Hematopoietic multipotent progenitor cell treated with erythropoietin and hydrocortisone succinate and interleukin-3 and kit ligand, for 6 days (in vitro differentiated cells): ENCODE measurements around the gene LPCAT1.

Source experiments
- DNase-seq: peaks from one replicate; pipeline ENCODE4 v3.0.0-alpha.2; 2015

LPCAT1 gene

DNA sequence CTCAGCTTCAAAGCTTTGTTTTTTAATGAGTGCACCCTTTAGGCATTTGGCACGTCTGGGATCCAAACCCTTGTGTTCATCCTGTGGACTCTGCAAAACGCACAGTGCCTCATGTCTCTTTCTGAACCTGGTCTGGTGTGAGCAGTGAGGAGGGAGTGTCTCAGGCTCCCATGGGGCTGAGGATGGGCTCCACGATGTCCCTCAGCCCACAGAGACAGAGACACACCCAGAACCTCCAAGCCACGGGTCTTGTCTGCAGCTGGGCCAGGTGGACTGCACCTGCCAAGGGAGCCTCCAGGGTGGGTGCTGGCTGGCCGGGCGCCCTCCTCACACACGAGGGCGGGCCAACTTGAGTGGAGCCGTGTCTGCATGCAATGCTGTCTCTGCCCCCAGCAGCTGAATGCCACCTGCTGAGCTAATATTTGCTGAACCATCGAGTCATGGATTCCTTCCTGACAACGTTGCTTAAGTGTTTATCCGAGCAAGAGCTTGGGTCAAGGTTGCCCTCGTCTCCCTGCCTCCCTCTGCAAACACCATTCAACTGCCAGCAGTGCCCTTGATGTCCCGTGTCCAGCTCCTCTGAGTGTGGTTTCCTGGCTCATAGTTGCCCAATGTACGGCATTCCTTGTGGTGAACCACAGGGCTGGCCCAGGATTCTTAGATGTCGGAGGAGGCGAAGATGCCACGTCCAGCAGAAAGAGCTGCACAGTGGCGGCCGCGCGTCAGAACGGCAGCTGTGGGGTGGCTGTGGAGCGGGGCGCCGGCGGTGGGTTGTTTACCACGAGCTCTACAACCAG is 31.4 kb upstream of the LPCAT1 start:
- DNase-seq, result no peak

- no peak for DNase-seq
Observed at GRCh38 chr5:1554410-1554967, 30.7 kb upstream of the LPCAT1 start.

DNA sequence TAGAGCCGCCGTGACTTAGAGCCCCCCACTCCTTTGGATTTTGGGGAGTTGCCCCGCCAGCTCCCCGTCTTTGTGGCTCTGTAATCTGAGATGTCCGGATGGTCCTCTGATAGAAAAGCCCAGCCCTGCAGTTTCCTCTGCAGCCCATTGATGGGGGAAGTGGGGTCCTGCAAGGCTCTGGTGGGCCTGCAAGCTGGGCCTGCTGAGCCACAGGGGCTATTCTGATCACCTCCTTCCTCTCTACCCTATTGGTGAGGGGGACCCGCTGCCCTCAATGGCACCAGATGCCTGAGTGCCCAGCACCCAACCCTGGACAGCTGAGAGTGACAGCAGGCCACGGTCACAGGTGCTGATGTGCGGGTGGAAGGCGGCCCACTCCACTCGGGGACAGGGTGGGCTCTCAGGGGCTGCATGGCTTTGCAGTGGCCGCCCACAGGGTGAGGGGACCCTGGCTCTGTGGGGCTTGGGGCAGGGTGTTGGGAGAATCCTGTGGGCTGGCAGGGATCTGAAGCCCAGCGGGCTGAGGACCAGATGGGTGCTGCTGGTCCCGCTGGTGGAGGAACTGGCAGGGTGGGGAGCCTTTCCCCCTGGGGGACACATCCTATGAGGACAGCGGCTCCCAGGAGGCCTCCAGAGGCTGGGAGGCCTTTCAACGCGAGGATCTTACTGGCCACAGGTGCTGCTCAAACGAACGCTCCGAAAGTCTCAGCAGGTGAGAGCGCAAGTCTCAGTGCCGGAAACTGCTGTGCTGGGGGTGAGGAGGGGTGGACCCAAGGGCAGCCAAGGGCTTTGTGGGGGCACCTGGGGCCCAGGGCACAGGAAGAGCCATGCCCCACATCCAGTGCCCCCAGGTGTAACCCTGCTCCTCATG is 30.0 kb upstream of the LPCAT1 start:
- no peak for DNase-seq

GRCh38 chr5:1552521-1553255 is 28.9 kb upstream of the LPCAT1 start:
- DNase-seq, result no peak

GRCh38 chr5:1551426-1552301 is 27.9 kb upstream of the LPCAT1 start:
- no peak for DNase-seq

DNA sequence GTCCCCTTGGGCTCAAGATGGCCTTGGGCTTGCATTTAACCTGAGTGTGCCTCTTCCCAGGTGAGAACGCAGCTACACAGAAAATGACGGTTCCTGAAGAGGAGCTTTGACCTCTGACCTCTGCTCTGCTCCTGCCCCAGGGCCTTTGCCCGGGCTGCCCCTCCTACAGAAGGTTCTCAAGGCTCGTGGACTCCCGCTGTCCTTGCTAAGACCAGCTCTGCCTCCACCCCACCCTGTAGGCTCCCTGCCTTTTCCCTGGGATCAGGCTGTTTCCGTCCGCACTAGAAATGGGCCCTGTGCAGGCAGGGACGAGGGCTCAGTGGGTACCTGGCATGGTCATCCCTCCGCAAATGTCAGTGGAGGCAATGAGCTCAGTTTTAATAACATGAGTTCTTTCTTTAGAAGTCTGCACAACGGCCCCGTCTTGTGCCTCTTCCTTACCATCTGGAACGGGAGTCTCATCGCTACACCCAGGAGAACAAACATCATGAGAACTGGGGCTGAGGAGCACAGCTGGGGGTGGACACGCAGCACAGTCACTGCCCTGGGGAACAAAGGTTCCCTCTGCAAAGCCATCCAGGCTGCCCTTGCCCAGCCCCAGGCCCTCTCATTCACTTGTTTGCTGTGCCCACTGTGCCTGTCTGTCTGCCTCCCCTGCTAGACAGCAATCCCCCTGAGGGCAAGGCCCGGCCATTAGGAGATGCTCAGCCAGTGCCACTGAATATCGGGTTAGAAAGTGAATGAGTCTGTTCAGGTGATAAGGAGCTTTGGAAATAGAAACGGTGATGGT is 26.7 kb upstream of the LPCAT1 start:
- no peak for DNase-seq

DNA sequence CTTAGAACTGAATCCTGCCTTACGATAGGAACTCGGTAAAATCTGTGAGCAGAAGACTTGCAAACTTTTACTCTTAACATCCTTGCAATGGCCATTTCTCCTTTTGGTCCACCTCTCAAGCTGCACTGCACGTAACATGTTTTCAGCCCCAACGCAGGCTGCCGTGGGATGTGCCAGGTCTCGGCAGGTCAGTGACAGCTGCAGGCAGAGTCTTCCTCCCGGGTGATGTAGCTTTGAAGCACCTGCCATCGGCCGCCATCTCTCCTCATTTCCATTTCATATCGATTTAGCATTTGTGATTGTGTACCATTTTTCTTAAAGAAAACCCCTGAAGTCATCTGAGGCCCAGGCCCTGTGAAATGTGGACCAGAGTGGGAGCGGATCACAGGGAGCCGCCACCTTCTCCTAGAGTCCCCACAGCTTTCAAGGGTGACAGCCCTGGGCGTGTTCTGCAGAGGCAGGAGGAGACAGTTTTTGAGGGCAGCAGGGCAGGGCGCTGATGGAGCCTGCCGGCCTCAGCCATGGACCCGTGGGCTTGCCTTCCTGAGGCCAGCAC is 25.8 kb upstream of the LPCAT1 start:
- no peak for DNase-seq

- DNase-seq, result no peak
Observed at GRCh38 chr5:1548702-1549474, 25.1 kb upstream of the LPCAT1 start.

GRCh38 chr5:1547655-1548054 is 23.9 kb upstream of the LPCAT1 start:
- DNase-seq, result no peak

GRCh38 chr5:1547236-1547635 is 23.5 kb upstream of the LPCAT1 start:
- no peak for DNase-seq

- DNase-seq, result no peak
Observed at GRCh38 chr5:1546556-1546955, 22.8 kb upstream of the LPCAT1 start.

DNA sequence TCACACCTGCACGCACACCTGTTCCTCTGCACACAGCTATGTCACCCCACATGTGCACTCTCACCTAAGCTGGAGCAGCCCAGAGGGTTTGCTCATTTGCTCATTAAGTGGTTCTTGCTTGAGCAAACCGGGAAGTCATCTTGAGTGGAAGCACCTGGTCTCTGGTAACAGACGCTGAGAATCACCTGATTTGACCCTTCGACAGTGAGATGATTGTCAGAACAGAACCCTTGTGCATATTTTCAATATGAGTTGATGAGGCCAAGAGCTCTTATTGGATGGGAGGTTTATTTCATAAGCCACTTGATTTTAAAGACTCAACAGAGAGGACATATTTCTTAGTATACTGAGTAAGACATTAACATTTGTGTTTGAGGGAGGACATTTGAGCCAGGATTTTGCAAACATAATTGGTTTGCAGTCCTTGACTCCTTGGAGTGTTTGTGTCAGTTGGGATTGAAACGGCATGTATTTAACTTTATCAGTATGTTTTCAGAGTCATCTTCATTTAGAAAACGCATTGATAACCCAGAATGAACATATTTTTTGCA is 22.1 kb upstream of the LPCAT1 start:
- DNase-seq, result no peak

DNA sequence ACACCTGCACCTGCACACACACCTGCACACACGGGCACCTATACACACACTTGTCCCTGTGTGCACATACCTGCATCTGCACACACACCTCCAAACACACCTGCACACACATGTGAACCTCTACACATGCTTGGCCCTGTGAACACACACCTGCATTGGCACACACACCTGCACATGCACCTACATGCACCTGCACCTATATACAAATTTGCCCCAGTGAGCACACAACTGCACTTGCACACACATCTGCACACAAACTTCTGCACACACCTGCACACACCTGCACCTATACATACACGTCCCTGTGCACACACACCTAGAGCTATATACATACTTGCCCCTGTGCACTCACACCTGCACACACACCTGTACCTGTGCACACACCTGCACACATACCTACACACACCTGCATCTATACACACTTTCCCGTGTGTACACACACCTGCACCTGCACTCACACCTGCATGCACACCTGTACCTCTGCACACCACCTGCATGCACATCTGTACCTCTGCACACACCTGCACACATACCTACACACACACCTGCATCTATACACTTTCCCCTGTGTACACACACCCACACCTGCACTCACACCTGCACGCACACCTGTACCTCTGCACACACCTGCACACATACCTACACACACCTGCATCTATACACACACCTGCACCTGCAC is 21.5 kb upstream of the LPCAT1 start:
- no peak for DNase-seq

- no peak for DNase-seq
Observed at GRCh38 chr5:1544294-1544961, 20.7 kb upstream of the LPCAT1 start.

- no peak for DNase-seq
Observed at GRCh38 chr5:1543398-1544293, 19.9 kb upstream of the LPCAT1 start.

DNA sequence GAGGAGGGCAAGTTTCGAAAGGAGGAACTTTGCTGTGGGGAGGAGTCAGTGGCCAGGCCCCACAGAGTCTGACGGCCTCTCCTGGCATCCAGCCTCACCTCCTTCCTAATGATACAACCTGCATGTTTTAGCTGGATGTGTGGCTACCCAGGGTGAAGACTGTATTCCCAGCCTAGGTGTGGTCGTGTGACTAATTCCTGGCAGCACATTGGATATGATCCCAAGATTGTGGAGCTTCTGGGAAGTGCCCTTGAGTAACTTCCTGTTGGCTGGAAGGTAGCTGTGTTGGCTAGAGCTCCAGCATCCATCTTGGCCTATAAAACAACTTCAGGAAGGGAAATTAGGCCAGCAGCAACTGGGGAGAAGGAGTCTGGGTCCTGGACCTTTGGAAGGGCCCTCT is 19.0 kb upstream of the LPCAT1 start:
- no peak for DNase-seq

DNA sequence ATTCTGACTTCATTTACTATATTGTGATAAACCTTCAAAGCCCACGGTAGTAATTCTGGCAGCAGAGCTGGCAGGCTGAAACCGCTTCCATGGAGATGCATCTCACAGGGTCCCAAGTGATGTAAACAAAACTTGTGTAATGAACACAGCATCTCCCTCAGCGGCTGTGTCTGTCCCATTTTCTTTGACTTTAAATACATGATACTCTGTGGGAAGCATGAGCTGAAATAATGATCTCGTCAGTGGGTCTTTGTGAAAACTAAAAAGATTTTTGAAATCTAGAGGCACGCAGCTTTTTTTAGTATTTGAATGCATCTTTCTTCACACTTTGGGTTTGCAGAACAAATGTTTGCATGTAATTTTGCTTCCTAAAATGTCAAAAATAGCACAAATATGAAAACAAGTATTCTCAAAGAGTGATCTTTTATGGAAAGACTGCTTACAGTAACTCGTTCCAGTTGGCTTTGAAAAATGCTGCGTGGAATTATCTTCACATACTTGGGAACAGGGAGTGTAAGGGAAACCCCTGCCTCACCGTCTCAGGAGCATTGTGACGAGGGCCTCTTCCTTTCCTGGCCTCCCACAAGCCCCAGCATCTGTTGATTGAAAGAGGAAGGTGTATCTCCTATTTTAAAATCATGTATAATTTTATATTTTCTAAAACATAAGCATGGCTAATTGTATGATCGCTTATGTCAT is 18.1 kb upstream of the LPCAT1 start:
- DNase-seq, result no peak
